HCEC 1CT (cell line): ENCODE measurements around the gene PAXX.

Experiments used
- DNase-seq: peaks from one replicate; pipeline ENCODE4 v3.0.0-alpha.2; 2017

PAXX gene

DNA sequence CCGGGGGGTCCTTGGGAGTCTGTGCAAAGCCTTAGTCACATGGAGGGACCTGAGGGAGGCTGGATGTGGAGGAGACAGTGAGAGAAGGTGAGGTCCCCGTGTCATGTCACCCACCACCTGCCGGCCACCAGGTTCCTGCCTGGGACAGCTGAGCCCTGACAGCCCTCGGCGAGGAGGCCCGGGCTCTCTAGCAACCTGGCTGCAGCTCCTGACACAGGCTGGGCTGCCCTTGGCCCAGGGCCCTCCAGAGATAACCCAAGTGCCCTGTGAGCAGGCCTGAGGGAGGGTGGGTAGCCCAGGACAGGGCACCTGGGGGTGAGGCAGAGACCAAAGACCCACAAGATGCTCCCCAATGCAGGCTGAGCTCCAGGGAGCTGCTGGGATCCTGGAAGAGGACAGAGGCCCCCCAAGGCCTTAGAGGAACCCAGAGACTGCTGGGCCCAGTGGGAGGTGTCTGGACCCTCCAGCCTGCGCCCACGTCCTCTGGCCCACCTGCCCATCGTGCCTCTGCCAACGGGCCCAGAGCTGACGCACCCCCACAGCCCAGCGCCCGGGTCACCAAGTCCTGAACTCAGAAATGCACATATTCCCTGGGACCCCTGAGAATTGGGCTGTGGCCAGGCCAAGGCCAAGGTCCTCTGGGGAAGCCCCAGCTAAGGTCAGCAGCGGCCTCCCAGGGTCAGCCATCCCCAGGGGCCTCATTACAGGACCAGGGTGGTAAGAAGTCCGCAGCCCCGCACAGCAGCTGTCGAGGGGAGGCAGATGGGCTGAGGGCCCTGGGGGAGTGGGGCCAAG, 23.7 kb upstream of the PAXX start:
- no peak for DNase-seq

DNA sequence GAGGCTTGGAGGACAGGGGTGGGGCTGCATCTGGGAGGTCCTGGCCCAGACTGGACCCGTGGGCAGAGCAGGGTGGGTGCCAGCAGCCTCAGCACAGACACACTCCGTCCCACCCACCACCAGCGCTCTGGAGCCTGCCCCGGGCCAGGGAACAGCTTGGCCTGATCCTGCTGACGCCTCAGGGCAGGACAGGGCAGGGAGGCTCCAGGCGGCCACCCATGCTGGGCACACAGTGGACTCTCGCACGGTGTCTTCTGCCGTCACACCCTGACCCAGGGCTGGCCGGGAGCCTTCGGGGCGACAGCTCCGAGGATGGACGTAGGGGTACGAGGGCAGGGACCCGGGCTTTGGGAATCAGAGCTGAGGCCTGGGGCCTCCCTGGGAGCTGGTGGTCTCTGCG, 23.1 kb upstream of the PAXX start:
- no peak for DNase-seq

DNA sequence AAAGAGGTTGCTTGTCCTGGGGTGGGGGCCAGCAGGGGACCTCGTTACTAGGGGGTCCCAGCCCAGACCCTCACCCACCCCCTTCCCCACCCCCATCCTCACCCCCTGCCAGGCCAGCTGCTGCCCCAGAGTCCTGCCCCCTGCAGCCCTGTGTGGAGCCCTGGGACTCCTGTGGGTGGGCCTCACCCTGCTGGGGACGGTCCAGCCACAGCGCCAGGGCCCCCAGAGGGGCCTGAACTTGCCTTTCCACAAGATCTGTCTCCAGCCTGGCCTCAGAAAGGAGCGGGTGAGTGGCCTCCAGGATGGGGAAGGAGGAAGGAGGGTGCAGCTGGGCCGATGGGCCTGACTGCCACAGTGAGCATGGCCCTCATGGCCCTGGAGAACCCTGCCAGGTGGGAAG, 22.4 kb upstream of the PAXX start:
- no peak for DNase-seq

DNA sequence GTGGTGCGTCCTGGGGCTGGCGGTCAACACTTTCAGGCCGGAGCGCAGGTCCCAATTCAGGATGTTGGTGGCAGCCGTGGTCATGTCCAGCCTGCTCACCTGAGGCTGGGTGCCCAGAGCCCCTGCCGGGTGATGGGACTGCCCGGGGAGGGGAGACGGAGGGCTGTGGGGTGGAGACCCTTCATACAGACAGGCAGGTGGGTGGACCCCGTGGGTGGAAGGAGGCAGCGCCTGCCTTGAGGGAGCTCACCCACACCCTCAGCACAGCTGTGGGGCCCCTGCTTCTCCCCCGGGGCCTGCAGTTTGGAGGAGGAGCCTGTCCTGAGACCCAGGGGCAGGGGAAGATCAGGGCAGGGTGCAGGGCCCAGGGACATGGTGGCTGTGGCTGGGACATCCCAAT, 21.9 kb upstream of the PAXX start:
- no peak for DNase-seq

DNA sequence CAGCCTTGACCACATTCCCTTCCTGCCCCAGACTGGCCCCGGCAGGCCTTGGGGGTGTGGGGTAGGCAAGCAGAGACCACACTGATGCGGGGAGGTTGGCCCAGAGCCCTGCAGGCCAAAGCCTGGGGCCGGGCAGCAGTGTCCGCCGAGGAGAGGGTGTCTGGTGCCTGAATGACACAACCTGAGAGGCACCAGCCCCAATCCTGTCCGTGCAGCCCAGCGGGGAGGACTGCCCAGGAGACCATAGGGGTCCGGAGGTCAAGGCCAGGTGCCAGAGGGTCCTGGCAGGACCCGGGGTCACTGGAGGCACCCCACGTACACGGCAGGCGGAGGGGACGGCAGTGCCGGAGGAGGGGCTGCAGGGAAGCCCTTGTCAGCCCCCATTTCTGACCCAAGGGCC, 20.5 kb upstream of the PAXX start:
- no peak for DNase-seq

DNA sequence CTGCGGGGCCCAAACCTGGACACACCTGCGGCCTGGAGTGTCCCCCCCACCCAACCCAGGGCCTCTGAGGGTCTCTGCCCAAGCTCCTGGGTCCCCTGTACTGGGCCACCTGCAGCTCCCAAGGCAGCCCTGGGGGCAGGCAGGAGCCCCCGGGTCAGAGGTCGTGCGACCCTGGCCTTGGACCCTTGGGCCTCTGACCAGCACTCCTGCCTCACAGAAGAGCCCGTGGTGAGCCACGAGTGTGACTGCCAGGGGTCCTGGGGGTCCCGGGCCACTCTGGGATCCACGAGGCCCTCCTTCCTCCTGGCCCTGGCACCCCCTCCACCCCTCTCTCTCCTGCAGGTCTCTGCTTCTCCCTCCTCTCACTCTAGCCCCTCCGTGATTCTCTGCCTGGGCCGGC, 19.9 kb upstream of the PAXX start:
- no peak for DNase-seq

DNA sequence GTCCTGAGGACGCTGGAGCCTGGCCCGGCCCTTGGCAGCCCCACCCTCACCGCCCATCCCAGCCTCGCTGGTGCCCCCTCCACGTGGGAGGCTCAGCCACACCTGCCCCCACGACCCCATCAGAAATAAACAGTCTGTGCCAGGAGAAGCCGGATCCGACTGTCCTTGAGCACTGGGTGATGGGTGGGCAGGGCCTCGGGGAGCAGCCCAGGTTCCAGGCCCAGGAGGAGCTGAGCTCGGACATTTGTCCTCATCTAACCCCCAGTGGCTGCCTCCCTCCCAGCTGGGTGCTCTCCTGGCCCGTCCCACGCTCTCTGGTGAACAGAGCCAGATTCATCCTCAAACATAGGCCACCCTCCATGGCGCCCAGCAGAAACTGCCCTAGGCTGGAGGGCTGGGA, 19.5 kb upstream of the PAXX start:
- no peak for DNase-seq

DNA sequence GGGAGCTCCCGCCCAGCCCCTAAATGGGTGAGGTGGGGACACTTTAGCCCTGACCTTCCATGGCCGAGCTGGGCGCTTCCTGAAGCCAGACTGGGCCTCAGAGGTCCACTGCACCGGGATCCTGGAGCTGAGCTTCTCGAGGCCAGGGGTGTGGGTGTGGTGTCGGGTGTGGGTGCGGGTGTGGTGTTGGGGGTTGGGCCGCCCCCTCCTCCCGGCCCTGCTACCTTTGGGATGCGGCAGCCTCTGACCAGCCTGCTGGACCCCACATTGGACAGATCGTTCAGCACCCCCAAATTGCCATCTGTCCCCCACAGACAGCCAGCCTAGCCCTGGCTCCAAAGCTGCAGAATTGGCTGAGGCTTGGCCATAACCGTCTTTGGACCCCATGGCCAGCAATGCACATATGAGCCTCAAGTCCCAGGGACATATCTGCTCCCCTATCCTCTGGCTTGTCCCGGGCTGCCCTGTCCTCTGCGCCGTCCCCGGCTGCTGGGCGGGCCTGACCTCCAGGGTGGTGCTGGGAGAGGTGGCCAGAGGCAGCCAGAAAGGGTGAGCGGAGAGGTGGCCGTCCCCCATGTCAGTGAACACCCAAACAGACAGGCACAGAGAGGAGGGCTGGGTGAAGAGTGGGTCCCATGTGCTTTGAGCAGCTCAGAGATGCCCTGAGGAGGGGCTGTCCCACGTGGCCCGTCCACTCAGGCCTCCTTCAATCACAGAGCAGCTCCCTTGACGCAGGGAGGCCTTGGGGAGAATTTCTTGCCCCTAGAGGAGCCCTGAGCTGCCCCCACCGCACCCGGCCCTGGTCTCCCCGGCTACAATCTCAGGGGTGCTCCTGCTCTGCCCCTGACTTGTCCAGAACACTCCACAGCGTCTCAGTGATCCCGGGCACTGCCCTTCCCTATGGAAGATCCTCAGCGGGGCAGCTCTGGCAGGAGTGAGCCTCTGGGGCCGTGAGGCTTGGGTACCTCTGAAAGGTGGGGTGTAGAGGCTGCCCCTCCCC, 18.3 kb upstream of the PAXX start:
- no peak for DNase-seq

DNA sequence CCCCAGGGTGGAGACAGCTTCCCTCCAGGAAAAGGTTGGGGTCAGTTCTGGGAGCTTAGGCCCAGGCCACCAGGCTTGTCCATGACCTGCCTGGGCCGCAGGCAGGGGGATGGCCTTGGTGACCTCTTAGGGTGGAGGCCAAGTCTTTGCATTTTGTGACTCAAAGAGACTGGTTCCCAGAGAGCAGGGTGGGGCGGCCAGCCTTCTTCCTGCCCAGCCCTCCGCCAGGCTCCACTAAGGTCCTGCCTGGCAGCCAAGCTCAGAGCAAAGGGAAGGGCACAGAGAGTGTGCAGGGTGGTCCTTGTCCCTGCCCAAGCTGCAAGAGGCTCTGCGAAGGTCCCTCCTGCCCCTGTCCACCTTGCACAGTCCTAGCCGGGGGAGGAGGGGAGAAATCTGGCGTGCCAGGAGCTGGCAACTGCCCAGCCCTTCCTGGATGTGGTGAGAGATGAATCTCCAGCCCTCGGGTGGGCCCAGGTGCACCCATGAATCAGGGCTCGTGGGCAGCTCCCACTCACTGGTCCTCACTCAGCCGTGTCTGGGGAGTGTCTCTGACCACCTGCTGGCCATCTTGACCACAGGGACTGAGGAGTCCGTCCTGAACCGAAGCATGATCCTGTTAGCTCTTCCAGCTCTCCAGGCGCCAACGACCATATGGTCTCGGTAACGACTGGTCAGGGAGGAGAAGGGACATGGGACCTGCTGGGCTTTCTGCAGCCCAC, 17.2 kb upstream of the PAXX start:
- DNase-seq, result no peak

DNA sequence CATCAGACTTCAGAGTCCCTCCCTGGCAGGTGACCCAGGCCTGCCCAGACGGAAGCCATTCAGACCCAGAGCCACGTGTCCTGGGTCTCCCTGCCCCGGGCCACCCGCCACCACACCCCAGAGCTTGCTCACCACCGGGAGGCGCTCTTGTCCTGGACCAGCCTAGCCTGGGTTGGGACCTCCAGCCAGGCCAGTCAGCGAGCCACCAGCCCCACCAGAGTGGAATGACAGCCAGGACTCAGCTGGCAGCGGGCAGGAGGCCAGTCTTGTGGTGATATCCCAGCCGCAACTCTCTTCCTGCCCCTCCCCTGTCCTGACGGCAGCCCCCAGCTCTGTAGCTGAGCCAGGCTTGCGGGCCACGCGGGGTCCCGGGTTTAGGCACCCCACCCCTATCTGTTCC, 16.6 kb upstream of the PAXX start:
- DNase-seq, result no peak

DNA sequence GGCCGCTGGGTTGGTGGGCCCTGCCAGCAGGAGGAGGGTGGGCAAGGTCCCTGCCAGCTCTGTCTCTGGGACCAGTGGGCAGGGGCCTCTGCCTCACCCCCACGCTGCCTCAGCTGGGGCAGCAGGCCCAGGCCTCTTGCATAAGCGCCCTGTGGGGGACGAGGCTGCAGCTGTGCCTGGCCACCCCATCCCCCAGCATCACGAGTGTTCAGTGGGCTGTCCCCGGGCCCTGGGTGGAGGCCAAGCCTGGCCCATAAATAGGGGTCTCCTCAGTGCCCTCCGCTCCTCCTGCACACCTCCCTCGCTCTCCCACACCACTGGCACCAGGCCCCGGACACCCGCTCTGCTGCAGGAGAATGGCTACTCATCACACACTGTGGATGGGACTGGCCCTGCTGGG, 15.0 kb upstream of the PAXX start, which contains the start of gene PTGDS:
Gene PTGDS, plus strand, starts transcription at position 282 of the 400 bp plus-strand sequence. Its CDS starts 75 bp downstream, at position 357.
- DNase-seq, result no peak

DNA sequence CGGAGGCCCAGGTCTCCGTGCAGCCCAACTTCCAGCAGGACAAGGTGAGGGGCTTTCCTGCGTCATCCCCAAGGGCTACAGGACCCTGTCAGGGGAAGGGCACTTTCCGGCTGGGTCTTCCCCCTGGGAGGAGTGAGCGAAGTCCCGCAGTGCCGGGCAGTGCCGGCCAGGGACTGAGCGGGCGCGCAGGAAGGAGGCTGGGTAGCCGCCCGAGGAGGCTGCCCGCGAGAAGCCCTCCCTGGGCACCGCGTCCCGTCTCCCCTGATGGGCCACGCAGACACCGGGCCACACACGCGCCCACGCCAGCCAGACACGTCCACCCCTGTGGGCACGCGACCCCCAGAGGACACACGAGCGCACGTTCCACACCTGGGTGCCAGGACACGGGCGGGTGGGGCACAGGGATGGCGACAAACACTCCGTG, 14.6 kb upstream of the PAXX start:
- no peak for DNase-seq

DNA sequence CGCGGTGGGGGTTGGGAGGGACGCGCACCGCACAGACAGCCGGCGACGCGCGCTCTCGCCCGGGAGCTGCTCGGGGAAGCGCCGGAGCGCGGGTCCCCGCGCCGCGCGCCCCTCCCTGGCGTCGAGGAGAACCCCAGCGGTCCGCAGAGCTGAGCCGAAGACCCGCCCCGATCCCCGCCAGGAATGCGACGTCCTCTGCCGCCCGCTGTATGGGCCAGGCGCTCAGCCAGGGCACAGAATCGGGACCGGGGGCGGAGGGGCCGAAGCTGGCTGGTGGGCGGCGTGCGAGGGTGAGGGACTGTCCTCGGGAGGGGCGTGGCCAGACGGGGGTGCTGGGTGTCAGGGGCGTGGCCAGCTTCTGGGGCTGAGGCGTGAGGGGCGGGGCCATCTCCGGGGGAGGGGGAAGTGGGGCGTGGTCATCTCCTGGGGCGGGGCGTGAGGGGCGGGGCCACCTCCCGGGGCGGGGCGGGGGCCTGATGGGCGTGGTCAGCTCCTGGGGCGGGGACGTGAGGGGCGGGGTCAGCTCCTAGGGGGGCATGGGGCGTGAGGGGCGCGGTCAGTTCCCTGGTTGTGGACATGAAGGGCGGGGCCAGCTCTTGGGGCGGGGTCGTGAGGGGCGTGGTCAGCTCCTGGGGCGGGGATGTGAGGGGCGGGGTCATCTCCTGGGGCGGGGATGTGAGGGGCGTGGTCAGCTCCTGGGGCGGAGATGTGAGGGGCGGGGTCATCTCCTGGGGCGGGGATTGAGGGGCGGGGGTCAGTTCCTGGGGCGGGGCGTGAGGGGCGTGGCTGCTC, 14.0 kb upstream of the PAXX start:
- no peak for DNase-seq

DNA sequence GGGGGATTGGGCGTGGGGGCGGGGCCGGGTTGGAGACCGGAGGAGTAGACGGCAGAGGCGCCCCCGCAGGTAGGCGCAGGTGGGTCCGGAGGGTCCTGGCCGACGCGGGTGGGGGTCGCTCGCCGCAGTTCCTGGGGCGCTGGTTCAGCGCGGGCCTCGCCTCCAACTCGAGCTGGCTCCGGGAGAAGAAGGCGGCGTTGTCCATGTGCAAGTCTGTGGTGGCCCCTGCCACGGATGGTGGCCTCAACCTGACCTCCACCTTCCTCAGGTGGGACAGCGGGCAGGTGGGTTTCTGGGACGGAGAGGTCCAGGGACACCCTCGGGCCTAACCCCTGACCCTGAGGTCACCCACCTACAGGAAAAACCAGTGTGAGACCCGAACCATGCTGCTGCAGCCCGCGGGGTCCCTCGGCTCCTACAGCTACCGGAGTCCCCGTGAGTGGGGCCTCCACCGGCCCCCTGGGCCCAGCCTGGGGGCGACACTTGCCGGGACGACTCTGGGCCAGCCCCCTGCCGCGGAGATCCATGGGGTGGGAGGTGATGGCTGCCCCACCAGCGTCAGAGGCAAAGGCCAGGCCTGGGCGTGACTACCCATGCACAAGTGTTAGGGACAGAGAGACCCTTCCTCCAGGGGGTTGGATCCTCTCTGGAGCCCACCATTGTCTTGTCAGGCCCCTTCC, 13.2 kb upstream of the PAXX start:
- no peak for DNase-seq

DNA sequence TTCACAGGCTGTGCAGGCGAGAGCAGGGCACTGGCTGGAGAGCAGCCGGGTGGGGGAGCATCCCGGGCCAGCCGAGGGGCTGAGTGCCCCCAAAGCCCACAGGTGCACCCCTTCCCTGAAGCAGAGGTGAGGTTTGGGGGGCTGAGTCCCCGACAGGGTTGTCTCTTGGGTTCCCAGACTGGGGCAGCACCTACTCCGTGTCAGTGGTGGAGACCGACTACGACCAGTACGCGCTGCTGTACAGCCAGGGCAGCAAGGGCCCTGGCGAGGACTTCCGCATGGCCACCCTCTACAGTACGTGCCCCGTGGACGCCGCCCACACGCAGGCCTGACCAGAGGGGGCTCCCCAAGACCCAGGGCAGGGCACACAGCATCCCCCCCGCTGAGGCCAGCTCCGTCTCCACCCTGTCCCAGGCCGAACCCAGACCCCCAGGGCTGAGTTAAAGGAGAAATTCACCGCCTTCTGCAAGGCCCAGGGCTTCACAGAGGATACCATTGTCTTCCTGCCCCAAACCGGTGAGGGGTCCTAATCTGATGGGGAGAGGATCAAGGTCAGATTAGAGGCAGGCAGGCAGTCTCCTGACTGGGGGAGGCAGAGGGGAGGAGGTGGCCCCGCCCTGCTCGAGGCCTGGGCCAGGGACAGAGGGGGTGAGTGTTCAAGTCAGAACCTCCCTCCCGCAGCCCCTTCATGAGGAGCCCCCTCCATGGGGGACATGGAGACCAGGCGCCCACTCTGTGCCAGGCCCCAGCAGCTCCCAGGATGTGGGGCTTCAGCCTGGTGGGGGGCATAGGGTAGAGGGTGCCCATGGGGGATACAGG, 12.2 kb upstream of the PAXX start:
- DNase-seq, result no peak

DNA sequence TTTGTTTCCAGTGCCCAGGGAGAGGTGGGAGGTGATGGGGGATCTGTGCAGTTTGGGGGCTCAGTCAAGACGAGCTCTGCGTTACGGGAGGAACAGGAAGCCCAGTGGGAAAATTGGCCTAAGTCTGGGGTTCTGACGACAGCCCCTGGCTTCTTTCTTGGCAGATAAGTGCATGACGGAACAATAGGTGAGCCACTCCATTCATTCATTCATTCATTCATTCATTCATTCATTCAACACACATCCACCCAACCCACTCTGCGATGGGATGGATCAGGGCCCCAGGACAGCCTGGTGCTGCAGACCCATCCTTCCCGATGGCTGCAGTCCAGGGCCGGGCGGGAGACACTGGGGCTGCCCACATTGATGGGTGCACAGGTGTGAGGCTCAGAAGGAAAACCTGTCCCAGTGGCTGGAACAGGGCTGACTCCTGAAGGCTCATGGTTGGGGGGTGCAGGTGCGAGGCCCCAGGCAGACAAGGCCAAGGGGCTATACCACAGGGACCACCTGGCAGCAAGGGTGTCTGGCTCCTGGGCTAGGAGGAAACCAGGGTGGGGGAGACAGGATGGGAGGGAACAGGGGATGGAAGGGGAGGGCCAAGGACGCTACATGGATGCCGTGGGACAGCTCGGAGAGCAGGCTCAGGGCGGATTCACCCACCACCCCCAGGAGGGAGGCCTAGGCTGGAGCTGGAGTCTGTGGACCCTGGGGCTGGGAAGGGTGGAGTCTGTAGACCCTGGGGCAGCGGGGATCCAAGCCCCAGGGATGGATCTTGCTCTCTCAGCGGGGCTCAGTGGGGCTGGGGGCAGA, 11.3 kb upstream of the PAXX start:
- no peak for DNase-seq

DNA sequence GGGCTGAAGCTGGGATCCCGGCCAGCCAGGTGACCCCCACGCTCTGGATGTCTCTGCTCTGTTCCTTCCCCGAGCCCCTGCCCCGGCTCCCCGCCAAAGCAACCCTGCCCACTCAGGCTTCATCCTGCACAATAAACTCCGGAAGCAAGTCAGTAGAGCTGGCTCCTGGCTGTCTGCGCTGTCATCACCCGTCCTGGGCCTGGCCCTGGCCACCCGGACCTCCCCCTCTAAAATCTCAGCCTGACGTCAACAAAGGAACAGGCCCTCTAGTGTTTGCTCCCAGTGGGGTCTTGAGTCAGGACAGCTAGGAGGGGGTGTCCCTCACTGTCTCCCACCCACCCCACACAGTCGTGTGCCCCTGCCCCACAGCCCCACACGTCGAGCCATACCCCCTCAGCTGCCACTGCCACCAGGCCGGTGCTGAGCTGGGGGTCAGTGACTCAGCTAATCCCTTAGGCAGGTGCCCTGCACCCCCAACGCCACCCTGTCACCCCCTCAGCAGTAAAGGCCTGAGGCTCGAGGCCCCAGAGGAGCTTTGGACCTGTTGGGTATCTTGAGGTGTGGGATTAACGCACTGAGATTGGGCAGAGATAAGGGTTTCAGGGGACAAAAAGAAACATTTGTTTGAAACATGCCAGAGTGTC, 10.5 kb upstream of the PAXX start:
- no peak for DNase-seq

DNA sequence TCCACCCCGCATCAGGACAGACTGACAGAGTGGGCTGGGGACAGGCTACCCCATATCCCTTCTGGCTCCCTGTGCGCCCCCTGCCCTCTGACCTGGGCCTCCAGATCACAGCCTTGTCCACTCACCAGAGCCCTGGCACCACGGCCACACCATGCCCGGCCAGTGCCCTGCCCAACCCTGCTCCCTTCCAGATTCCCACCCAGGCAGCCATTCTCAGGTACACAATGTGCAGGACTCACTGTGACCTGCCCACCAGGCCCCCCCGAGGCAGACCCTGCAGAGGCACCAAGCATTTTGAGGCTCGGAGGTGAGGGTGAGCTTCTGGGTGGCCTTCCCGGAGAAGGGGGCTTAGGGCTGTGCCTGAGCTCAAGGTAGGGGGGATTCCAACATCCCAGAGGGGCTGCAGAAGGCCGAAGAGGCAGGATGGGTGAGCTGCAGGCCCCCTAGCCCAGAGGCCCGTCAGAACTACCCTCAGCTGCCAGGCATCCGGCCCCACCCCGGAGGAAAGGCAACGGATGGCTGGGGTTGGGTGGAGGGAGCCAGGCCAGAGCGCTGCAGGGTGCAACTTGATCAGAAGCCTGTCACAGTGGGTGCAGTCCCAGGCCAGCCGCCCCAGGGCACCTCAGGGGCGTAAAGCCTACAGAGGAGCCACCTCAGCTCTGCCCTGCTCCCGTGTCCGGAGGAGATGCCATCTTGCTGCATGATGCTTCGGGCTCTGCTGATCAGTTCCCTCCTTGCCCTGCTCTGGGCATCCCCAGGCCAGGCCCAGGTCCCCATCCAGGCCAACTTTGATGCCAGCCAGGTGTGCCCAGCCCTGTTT, 9.8 kb upstream of the PAXX start, which contains the start of gene LCNL1:
Gene LCNL1, plus strand, starts transcription at position 762 of the 820 bp plus-strand sequence. CDS start 594 bp downstream, outside the sequence.
- no peak for DNase-seq
